H1 (cell line): ENCODE results near the gene SAMD4A. TPM values are rescaled to one million over a fixed set of nuclear protein-coding genes. Genes with fewer than 3 reads are reported as not detected.

Experiments
- CTCF ChIA-PET: fragments of 300-600 bp; sonication (Branson Sonifier 250); formaldehyde crosslinking; loops from one replicate; lab custom pipeline; 2021; ENCODE audit not compliant: partially characterized antibody; lab: Charles Lee
- POLR2A ChIA-PET: fragments of 300-600 bp; sonication (Branson Sonifier 250); formaldehyde crosslinking; loops from one replicate; lab custom pipeline; 2021; ENCODE audit warnings: inconsistent platforms; ENCODE audit not compliant: partially characterized antibody; lab: Charles Lee
- DNase-seq, 2 experiments: peaks; one replicate each; pipeline versions ENCODE4 v3.0.0 to v3.0.0-alpha.2; 2010 to 2022; ENCODE audit warnings: low spot score in 2 of 2, low read depth in 1 of 2, mixed read lengths in 1 of 2
- FAIRE-seq: peaks from 2 replicates; lab custom pipeline; 2011; peaks lifted over from hg19 to GRCh38; lab: Jason Lieb, UNC
- H2AFZ ChIP-seq: 2 replicates; pipeline ENCODE4 v1.8.1; 2012; ENCODE audit warnings: low read length, inconsistent platforms
- H2AK5ac ChIP-seq: 2 replicates; pipeline ENCODE4 v1.6.1; 2013; ENCODE audit warnings: low read depth, low read length
- H2BK120ac ChIP-seq: replicated peaks from 2 replicates; pipeline ENCODE3; 2013; ENCODE audit warnings: low read depth, low read length, inconsistent platforms
- H2BK12ac ChIP-seq: 2 replicates; pipeline ENCODE4 v1.6.1; 2013; ENCODE audit warnings: low read depth, low read length
- H2BK15ac ChIP-seq: 2 replicates; pipeline ENCODE4 v1.6.1; 2013; ENCODE audit warnings: low read length
- H2BK20ac ChIP-seq: 2 replicates; pipeline ENCODE4 v1.6.1; 2013; ENCODE audit warnings: low read length
- H2BK5ac ChIP-seq: 2 replicates; pipeline ENCODE4 v1.6.1; 2013; ENCODE audit warnings: low read depth, low read length
- H3K14ac ChIP-seq: 2 replicates; pipeline ENCODE4 v1.6.1; 2013; ENCODE audit warnings: inconsistent platforms; ENCODE audit not compliant: insufficient read length
- H3K18ac ChIP-seq: 2 replicates; pipeline ENCODE4 v1.6.1; 2013; ENCODE audit warnings: low read length; ENCODE audit errors: extremely low read depth
- H3K23ac ChIP-seq: 2 replicates; pipeline ENCODE4 v1.6.1; 2013; ENCODE audit warnings: inconsistent platforms; ENCODE audit not compliant: insufficient read length
- H3K23me2 ChIP-seq: 2 replicates; pipeline ENCODE4 v1.6.1; 2013; ENCODE audit warnings: low read depth, low read length
- H3K27ac ChIP-seq: 2 replicates; pipeline ENCODE4 v1.6.1; 2011; ENCODE audit warnings: low read depth, low read length, inconsistent platforms
- H3K27me3 ChIP-seq, 4 experiments: replicated peaks in 1 of 4; 1 replicate in 1 of 4; 2 replicates in 3 of 4; pipeline versions ENCODE4 v1.6.1 to v1.8.1; 2011 to 2013; ENCODE audit warnings: low read length in 3 of 4, mild to moderate bottlenecking in 3 of 4, inconsistent platforms in 2 of 4, mixed read lengths in 2 of 4, moderate library complexity in 1 of 4; ENCODE audit not compliant: control insufficient read depth in 3 of 4, insufficient read depth in 3 of 4; ENCODE audit errors: extremely low read depth in 1 of 4
- H3K36me3 ChIP-seq, 4 experiments: 2 replicates each; pipeline versions ENCODE4 v1.6.1 to v1.8.1; 2011 to 2013; ENCODE audit warnings: mild to moderate bottlenecking in 4 of 4, low read length in 3 of 4, moderate library complexity in 2 of 4, control low read depth in 1 of 4, inconsistent platforms in 1 of 4; ENCODE audit not compliant: insufficient read depth in 4 of 4, control insufficient read depth in 2 of 4
- H3K4ac ChIP-seq: replicated peaks from 2 replicates; pipeline ENCODE3; 2013; ENCODE audit warnings: low read length, low read depth, mixed read lengths, inconsistent platforms; ENCODE audit not compliant: insufficient read length
- H3K4me1 ChIP-seq, 4 experiments: replicated peaks in 1 of 4; 1 replicate in 1 of 4; 2 replicates in 3 of 4; pipeline versions ENCODE4 v1.6.1 to v1.8.1; 2011 to 2013; ENCODE audit warnings: low read length in 3 of 4, inconsistent platforms in 2 of 4, mixed read lengths in 1 of 4; ENCODE audit not compliant: insufficient read depth in 4 of 4, control insufficient read depth in 3 of 4
- H3K4me2 ChIP-seq, 2 experiments: 2 replicates each; pipeline versions ENCODE4 v1.6.1 to v1.8.1; 2011 to 2013; ENCODE audit warnings: low read depth in 2 of 2, low read length in 2 of 2, control low read depth in 1 of 2, inconsistent platforms in 1 of 2, mild to moderate bottlenecking in 1 of 2; ENCODE audit not compliant: insufficient read depth in 1 of 2
- H3K4me3 ChIP-seq, 4 experiments: fragments of 200-600, 300-600 bp in 1 of 4; sonication (generic), shearing (Covaris generic), sonication (Bioruptor Twin) in 1 of 4; 2 replicates each; pipeline versions ENCODE4 v1.5.1 to v1.8.1; 2011 to 2016; ENCODE audit warnings: low read length in 4 of 4, low read depth in 3 of 4, control low read depth in 2 of 4, inconsistent platforms in 2 of 4, mild to moderate bottlenecking in 2 of 4, mixed read lengths in 1 of 4, moderate library complexity in 1 of 4; ENCODE audit not compliant: insufficient read depth in 2 of 4; ENCODE audit errors: extremely low read depth in 1 of 4
- H3K56ac ChIP-seq: replicated peaks from 2 replicates; pipeline ENCODE3; 2013; ENCODE audit warnings: low read depth, mild to moderate bottlenecking, mixed read lengths, low read length, inconsistent platforms; ENCODE audit not compliant: insufficient read length
- H3K79me1 ChIP-seq: 2 replicates; pipeline ENCODE4 v1.6.1; 2013; ENCODE audit warnings: low read depth, low read length, control low read depth
- H3K79me2 ChIP-seq, 2 experiments: 2 replicates each; pipeline versions ENCODE4 v1.6.1 to v1.8.1; 2012 to 2013; ENCODE audit warnings: low read length in 2 of 2, mild to moderate bottlenecking in 2 of 2, inconsistent platforms in 1 of 2; ENCODE audit not compliant: insufficient read depth in 2 of 2, control insufficient read depth in 1 of 2
- H3K9ac ChIP-seq, 4 experiments: replicated peaks in 1 of 4; 1 replicate in 1 of 4; 2 replicates in 3 of 4; pipeline versions ENCODE4 v1.6.1 to v1.8.1; 2011 to 2013; ENCODE audit warnings: low read depth in 3 of 4, low read length in 3 of 4, control low read depth in 2 of 4, mild to moderate bottlenecking in 2 of 4, moderate library complexity in 2 of 4, inconsistent platforms in 1 of 4; ENCODE audit errors: extremely low read depth in 1 of 4
- H3K9me3 ChIP-seq, 2 experiments: 2 replicates each; pipeline versions ENCODE4 v1.6.1 to v1.8.1; 2012 to 2013; ENCODE audit warnings: mild to moderate bottlenecking in 2 of 2, moderate library complexity in 2 of 2, control low read depth in 1 of 2, inconsistent platforms in 1 of 2, low read depth in 1 of 2, low read length in 1 of 2, mixed read lengths in 1 of 2; ENCODE audit not compliant: insufficient read depth in 2 of 2
- H4K20me1 ChIP-seq, 2 experiments: replicated peaks in 1 of 2; 2 replicates each; pipeline versions ENCODE3 to v1.8.1; 2011 to 2013; ENCODE audit warnings: inconsistent platforms in 2 of 2, low read length in 2 of 2, mild to moderate bottlenecking in 1 of 2; ENCODE audit not compliant: insufficient read depth in 2 of 2, control insufficient read depth in 1 of 2
- H4K5ac ChIP-seq: 2 replicates; pipeline ENCODE4 v1.6.1; 2013; ENCODE audit warnings: low read length, low read depth, mixed read lengths, inconsistent platforms; ENCODE audit not compliant: insufficient read length
- H4K8ac ChIP-seq: 2 replicates; pipeline ENCODE4 v1.8.0; 2013; ENCODE audit warnings: mild to moderate bottlenecking, moderate library complexity, low read length, inconsistent platforms; ENCODE audit not compliant: insufficient read depth; ENCODE audit errors: extremely low read depth
- H4K91ac ChIP-seq: replicated peaks from 2 replicates; pipeline ENCODE3; 2013; ENCODE audit warnings: low read length, mixed read lengths, inconsistent platforms; ENCODE audit not compliant: insufficient read length
- ASH2L ChIP-seq: fragments of 200-600, 300-600 bp; sonication (generic); IDR thresholded peaks from one replicate; pipeline ENCODE4 v1.7.1; 2017; ENCODE audit warnings: low read length
- BACH1 ChIP-seq: IDR thresholded peaks from 2 replicates; pipeline ENCODE4 v1.6.1; 2012; ENCODE audit warnings: low read length, improper control_type of control experiment
- WGBS, 2 experiments: shearing (Covaris generic) in 1 of 2; methylation state at CpG; one replicate each; pipeline versions ENCODE4 v1.1.6 to v1.1.7; 2013 to 2015; ENCODE audit warnings: low lambda C conversion rate in 2 of 2, mixed read lengths in 2 of 2, inconsistent platforms in 1 of 2, low coverage in 1 of 2, missing lambda C conversion rate in 1 of 2; ENCODE audit not compliant: insufficient replicate concordance in 2 of 2, insufficient coverage in 1 of 2, insufficient read length in 1 of 2; ENCODE audit errors: extremely low coverage in 1 of 2, missing lambda C conversion rate in 1 of 2; 5-methylcytosine and 5-hydroxymethylcytosine counted together
- polyA plus RNA-seq, 7 experiments: library from polyadenylated mRNA; depleted of rRNA in 3 of 7; stranded (reverse) in 5 of 7; unstranded in 2 of 7; fragments of >200 nt in 5 of 7; fragments of 200-250 nt in 2 of 7; gene quantifications; 1 replicate in 5 of 7; 2 replicates in 1 of 7; 4 replicates in 1 of 7; pipeline versions ENCODE4 v1.2.1 to v1.2.3, GENCODE V29; 2011 to 2013; ENCODE audit warnings: missing spikeins in 2 of 7, mixed read lengths in 2 of 7
- total RNA-seq: library from RNA; stranded (reverse); fragmentation: NEBNext Ultra II Directional; extraction: Animal tissue kit (Norgen Biotek cat#: 25700); gene quantifications from 2 replicates; pipeline ENCODE4 v1.2.1, GENCODE V29; 2021

The SAMD4A gene
- total and polyA plus RNA-seq, 2 of the 8 experiments (the other 6 are each of a cell fraction or from before 2014, with no cell fraction given) = 2.4 to 12.3 TPM

- no peak overlapping the region for H3K14ac ChIP-seq
- H3K23me2 ChIP-seq = no peaks in the 10 kb centered on the region
- H4K8ac ChIP-seq = no peak overlapping the region
- H3K23ac ChIP-seq = no peak overlapping the region
- no peaks in the 10 kb centered on the region for H3K36me3 ChIP-seq
- no peaks in the 10 kb centered on the region for H3K27me3 ChIP-seq
- H3K4me3 ChIP-seq = no peak overlapping the region
- no peak overlapping the region for H2AK5ac ChIP-seq
- H4K5ac ChIP-seq = no peak overlapping the region
- ChIA-PET POLR2A (no interaction called here), CTCF (interaction anchor here (0.8 to 4.8 kb wide), 8 partner anchors 10 to 358 kb away, joined by 3 to 39 read pairs (median 6); no protein-coding TSS in a partner anchor)
- no peak overlapping the region for H3K9ac ChIP-seq
- H4K91ac ChIP-seq = no peak overlapping the region
- no peak for FAIRE-seq
- no peak overlapping the region for H3K4me2 ChIP-seq
- H2BK20ac ChIP-seq = no peak overlapping the region
- H4K20me1 ChIP-seq = no peaks in the 10 kb centered on the region
- H3K4me1 ChIP-seq = no peaks in the 10 kb centered on the region
- H2AFZ ChIP-seq = no peak overlapping the region
- H3K79me2 ChIP-seq = no peaks in the 10 kb centered on the region
- DNase-seq = no peak
- no peak overlapping the region for H3K56ac ChIP-seq
- no peak overlapping the region for H3K27ac ChIP-seq
- H3K18ac ChIP-seq = no peak overlapping the region
- H3K79me1 ChIP-seq = no peaks in the 10 kb centered on the region
- no peaks in the 10 kb centered on the region for H3K9me3 ChIP-seq
- no peak overlapping the region for H2BK5ac ChIP-seq
- H2BK15ac ChIP-seq = no peak overlapping the region
- H3K4ac ChIP-seq = no peak overlapping the region
- TF ChIP-seq BACH1 (no peak), ASH2L (no peak)
- WGBS, 2 experiments = 90% methylated on average over 12 of the region's 12 CpGs; no CpG with 5 or more reads in 1 of the 2 experiments
- H2BK120ac ChIP-seq = no peak overlapping the region
- H2BK12ac ChIP-seq = no peak overlapping the region
These were observed 248.1 kb downstream of the SAMD4A start for GRCh38 chr14:54815016-54815415.
